Right lobe of liver (tissue), 4 donors: Measurements from ENCODE around the gene HRNR.

Experiments used
- CTCF ChIP-seq, 4 donors: fragments of 200-600 bp in 3 of 4; fragments of 450-650 bp in 1 of 4; IDR thresholded peaks; one replicate each; pipeline versions ENCODE4 v1.5.1 to v1.8.0; 2016 to 2022; ENCODE audit warnings: antibody characterized with exemption in 4 of 4, mild to moderate bottlenecking in 2 of 4
- POLR2A ChIP-seq: fragments of 450-650 bp; IDR thresholded peaks from one replicate; pipeline ENCODE4 v1.6.1; 2017; ENCODE audit warnings: antibody characterized with exemption, mild to moderate bottlenecking
- donor health status: DM: no; HTN: no; CAD: no.
- donor health status: DM: no; HTN: no; CAD: no.
- donor health status: DM: no; HTN: yes; CAD: no.

- TF ChIP-seq POLR2A: no peak
- no peak for TF ChIP-seq CTCF (IDR thresholded peaks at IDR 0.05)
These were observed 41.0 kb downstream of the HRNR start for GRCh38 chr1:152182944-152183361.
